HG03045 (cell line): ENCODE measurements around the gene HSPA4L.

Source experiments
- ATAC-seq: cut with Tn5 transposase; IDR thresholded peaks from one replicate; pipeline ENCODE4 v1.9.1; 2021; ENCODE audit warnings: mild to moderate bottlenecking, moderate library complexity; ENCODE audit not compliant: unreplicated experiment

Gene HSPA4L

DNA sequence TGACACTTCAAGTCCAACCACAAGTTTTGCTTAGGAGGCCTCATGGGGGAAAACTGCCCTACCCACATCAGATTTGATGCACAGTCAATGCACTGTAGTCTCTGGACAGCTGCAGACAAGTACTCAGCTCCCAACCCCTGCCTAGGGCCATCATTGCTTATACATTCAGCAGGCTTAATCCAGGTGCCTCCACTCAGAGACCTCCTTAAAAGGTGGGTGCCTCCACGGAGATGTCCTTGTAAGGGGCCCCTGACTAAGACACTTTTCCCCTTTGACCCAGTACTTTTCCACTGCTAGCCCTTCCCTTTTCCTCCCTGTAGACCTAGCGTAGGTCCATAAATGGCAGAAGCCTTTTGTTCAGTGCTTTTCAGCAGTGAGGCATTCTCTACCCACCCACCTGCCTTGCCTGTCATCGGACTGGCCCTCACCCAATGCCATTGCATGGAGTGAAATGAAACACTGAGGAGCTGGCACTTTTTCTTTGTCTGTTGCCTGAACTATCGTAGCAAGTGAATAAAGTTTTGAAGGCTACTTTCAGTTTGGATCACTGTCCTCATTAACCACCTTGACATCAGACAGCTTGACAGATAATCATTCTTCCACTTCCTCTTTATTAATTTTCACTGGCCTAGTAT is 74.8 kb downstream of the HSPA4L start:
- ATAC-seq = peak; percentile 84

DNA sequence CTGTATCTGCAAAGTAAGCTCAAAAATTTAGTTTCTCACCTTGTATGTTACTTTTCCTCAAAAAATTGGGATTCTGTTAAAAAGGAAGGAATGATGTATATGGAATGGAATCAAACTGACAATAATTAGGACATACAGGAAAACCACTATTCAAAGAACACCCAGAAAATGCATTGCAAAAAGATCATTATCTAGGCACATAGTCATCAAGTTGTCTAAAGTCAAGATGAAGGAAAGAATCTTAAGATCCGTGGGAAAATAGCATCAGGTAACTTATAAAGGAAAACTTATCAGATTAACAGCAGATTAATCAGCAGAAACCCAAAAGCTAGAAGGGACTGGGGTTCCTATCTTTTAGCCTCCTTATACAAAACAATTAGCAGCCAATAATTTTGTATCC is 75.5 kb downstream of the HSPA4L start:
- no peak for ATAC-seq

DNA sequence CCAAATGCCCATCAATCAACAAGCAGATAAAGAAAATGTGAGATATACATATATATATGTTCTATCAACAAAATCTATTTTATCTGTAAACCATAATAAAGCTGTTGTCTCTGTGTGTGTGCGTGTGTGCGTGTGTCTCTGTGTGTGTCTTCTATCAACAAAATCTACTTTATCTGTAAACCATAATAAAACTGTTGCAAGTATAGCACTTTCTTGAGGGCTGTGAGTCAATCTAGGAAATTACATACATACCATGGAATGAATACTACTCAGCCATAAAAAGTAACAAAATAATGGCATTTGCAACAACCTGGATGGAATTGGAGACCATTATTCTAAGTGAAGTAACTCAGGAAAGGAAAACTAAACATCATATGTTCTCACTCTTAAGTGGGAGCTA is 86.1 kb downstream of the HSPA4L start:
- ATAC-seq = no peak

DNA sequence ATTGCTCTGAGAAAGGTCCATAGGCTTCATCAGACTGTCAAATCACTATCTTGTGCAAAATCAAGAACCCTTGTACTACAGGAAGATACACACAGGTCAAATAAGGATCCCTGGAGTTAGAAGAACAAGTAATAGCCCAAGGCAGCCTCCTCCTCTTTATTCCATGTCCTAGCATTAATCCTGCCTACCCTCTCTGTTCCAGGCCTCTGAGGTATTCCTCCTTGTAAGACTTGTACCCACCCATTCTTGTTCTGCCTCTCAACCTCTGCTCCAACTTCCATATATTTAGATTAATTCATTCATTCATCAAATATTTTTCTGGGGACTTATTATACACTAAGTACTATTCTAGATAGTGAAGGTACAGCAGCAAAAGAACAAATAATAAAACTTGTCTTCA is 88.2 kb downstream of the HSPA4L start:
- no peak for ATAC-seq

DNA sequence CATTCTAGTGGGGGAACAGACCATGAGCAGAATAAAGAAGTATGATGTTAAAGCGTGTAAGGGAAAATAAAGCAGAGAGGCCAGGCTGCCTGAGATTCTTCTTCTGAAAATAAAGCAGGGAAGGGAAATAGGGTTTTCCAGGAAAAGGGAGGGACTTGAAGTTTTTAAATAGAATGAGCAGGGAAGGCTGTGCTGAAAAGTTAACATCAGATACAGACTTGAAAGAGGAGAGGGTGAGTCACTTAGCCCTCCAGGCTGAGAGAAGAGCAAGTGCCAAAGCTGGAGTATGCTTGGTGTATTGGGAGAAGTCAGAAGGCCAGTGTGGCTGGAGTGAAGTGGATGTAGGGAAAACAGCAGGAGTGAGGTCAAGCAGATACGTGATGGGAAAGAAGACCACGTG is 88.6 kb downstream of the HSPA4L start:
- no peak for ATAC-seq

DNA sequence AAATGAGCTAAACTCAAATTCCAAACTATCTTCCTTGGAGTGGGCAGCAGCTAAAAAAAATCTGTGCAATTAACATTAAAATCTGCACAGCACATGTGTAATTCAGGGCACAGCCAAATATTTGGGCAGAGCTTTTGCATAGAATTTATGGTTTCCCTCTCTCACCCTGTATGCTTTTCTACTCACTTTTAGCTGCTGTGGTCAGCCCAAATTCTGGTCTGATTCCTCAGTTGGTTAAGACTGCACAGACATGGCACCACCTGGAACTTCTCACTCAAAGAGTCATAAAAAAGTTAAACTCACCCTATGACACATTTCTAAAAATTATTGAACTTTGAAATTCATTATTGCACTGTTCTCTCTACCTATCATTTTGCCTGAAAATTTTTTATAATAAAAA is 93.7 kb downstream of the HSPA4L start:
- no peak for ATAC-seq

DNA sequence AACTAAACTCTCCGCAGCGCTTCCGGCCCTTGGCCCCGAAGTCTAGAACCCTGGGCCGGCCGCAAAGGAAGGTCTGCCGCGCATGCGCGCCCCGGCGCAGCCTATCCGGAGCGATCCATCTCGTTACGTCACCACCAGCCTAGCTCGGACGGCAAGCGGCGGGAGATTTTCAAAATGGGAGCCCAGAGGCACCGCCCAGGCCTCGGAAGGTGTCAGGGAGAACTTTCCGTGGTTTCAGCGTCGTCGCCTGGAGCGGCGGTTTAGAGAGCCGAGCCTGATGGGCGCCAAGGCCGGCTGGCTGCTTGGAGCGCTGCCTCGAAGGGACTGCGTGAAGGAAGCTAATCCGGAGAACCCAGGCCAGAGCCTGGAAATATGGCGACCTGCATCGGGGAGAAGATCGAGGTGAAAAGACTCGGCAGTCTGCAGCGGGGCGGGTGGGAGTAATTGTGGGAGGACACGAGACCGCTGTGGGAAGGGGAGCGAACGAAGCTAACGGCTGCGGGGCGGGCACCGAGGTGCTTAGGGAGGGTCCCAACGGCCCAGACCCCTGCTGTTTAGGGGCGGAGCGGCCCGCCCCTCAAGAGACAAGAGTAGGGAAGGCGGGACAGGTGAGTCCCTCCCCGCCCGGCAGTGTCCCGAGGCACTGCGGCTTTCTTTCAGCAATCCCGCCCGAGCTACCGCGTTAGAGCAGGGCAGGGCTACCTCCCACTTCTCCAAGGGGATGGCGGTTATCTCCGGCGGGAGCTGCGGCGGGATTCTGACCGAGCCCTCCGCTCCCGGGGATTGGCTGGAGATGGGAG is 98.8 kb downstream of the HSPA4L start, which contains the start of gene PLK4:
Gene PLK4, plus strand, starts transcription at position 131 of the 800 bp plus-strand sequence. Its CDS starts 242 bp downstream, at position 373.
- ATAC-seq = peak; percentile 94

DNA sequence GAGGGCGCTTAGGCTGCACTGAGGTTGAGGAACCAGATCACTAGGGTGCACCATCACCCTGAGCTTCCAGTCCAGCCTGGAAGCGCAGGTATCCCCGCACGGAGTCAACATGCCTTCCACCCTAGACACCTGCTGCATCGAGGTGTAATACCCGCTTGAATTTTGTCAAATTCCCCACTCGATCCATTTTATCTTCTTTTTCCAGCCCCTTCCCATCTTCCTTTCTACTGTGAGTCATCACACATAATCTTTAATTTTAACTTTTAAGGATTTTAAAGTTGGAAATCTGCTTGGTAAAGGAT is 99.4 kb downstream of the HSPA4L start:
- ATAC-seq = peak; percentile 43

DNA sequence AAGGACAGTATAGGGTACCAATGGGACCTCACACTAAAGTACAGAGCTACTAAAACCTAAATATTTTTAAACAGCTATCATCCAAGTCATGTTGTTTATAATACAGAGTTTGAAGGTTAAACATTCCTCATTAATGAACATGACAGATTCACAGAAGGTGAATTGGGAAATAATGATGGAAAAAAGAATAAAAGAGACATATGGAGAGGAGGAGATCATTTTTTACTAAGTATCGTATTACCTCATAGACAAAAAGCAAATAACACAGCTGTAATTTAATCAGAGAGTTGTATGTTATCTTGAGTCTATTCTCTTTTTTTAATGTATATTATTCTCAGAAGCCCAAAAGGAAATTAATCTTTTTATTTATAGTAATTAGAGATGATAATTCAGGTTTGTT is 106.4 kb downstream of the HSPA4L start:
- ATAC-seq = no peak

DNA sequence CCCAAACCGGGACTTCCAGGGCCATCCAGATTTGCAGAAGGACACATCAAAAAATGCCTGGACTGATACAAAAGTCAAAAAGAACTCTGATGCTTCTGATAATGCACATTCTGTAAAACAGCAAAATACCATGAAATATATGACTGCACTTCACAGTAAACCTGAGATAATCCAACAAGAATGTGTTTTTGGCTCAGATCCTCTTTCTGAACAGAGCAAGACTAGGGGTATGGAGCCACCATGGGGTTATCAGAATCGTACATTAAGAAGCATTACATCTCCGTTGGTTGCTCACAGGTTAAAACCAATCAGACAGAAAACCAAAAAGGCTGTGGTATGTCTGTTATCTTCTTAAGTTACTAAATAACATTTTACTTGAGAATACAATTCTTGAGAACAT is 107.8 kb downstream of the HSPA4L start:
- no peak for ATAC-seq
